Heart right ventricle (tissue), 16 donors: ENCODE results near the gene EDAR. TPM values are rescaled to one million over a fixed set of nuclear protein-coding genes. Genes with fewer than 3 reads are reported as not detected.

Source experiments
- ATAC-seq, 8 donors: fragments of 200-7000 bp; cut with Tn5 transposase; one replicate each; pipeline ENCODE4 v1.9.1; 2020; ENCODE audit warnings: mild to moderate bottlenecking in 8 of 8, moderate library complexity in 8 of 8, moderate number of reproducible peaks in 1 of 8
- DNase-seq, 2 donors: peaks; one replicate each; pipeline ENCODE4 v3.0.0-alpha.2; 2020
- H3K27ac ChIP-seq, 10 donors: fragments of 200-600 bp; sonication (generic) in 2 of 10; one replicate each; pipeline versions ENCODE4 v1.5.0 to v1.8.0; 2020 to 2022; ENCODE audit warnings: mild to moderate bottlenecking in 3 of 10
- H3K27me3 ChIP-seq, 7 donors: fragments of 200-600 bp; one replicate each; pipeline ENCODE4 v1.8.0; 2021 to 2022; ENCODE audit warnings: mild to moderate bottlenecking in 2 of 7
- H3K36me3 ChIP-seq, 9 donors: fragments of 200-600 bp; sonication (generic) in 1 of 9; one replicate each; pipeline versions ENCODE4 v1.5.0 to v1.8.0; 2020 to 2022; ENCODE audit warnings: mild to moderate bottlenecking in 2 of 9
- H3K4me1 ChIP-seq, 9 donors: fragments of 200-600 bp; sonication (generic) in 1 of 9; one replicate each; pipeline versions ENCODE4 v1.5.0 to v1.8.0; 2020 to 2022; ENCODE audit warnings: mild to moderate bottlenecking in 4 of 9
- H3K4me3 ChIP-seq, 10 donors: fragments of 200-600 bp; sonication (generic) in 2 of 10; one replicate each; pipeline versions ENCODE4 v1.5.0 to v1.8.0; 2020 to 2022; ENCODE audit warnings: mild to moderate bottlenecking in 7 of 10, moderate library complexity in 2 of 10
- H3K9me3 ChIP-seq, 11 donors: fragments of 200-600 bp in 10 of 11; sonication (generic) in 2 of 11; one replicate each; pipeline versions ENCODE4 v1.5.0 to v1.8.0; 2013 to 2022; ENCODE audit warnings: mild to moderate bottlenecking in 2 of 11, control low read depth in 1 of 11, moderate library complexity in 1 of 11
- CTCF ChIP-seq, 9 donors: fragments of 200-600 bp; sonication (generic) in 2 of 9; IDR thresholded peaks; one replicate each; pipeline versions ENCODE4 v1.5.0 to v1.8.0; 2021 to 2022; ENCODE audit warnings: antibody characterized with exemption in 9 of 9, mild to moderate bottlenecking in 5 of 9, moderate library complexity in 1 of 9
- WGBS, 2 donors: extraction: QIAGEN DNeasy Blood & Tissue Kit; methylation state at CpG; one replicate each; pipeline ENCODE4 v1.1.7; 2013; ENCODE audit warnings: inconsistent platforms in 1 of 2; 5-methylcytosine and 5-hydroxymethylcytosine counted together
- intact Hi-C, 10 donors: fragments of 100-400 bp; cut with DNase I; formaldehyde crosslinking; loops; one replicate each; pipeline versions ENCODE4 v1.11.1 to v1.14.2; 2022
- polyA plus RNA-seq, 2 donors: library from polyadenylated mRNA; stranded (reverse); fragments of 200-250 nt; gene quantifications; one replicate each; pipeline ENCODE4 v1.2.3, GENCODE V29; 2013
- total RNA-seq, 10 donors: library from RNA; stranded (reverse); fragmentation: NEBNext Ultra II Directional in 3 of 10; extraction: Animal tissue kit (Norgen Biotek cat#: 25700) in 3 of 10; gene quantifications; one replicate each; pipeline versions ENCODE4 v1.2.1 to v1.2.4, GENCODE V29; 2021 to 2023
- donor health status: Arrhythmogenic right ventricular cardiomyopathy.
- donor health status: ischemic (EF 13 %, LVEDD 7.1; RV severe dilation, severe dysfunction).
- donor health status: healthy with polysubstance abuse.
- donor health status: DM: no; HTN: yes; CAD: no.
- donor health status: DM: no; HTN: no; CAD: no.
- donor health status: ischemic (EF 25% LVEDD 6.9; RV normal size, moderate dysfunction).
- donor health status: ischemic (EF 25% LVEDD 5.7; RV mildly dilated, moderate dysfunction).
- donor health status: healthy.
- donor health status: DM: yes; HTN: yes; CAD: no.
- donor health status: Ischemic cardiomyopathy.
- donor health status: ischemic (EF 35%, LVEDD 5.7; RV mildly dilated, moderate dysfunction).
- donor health status: nonischemic (EF 11% LVEDD 7.7; RV severe dilation, severe dysfunction).
- donor health status: DM: yes; HTN: yes; CAD: no.
- donor health status: PGD.
- donor health status: ischemic (EF 29% LVEDD 5.4; RV normal size, mild dysfunction).
- donor health status: nonischemic (EF 23%, LVEDD 6.1; RV moderate dilation, normal function).

Gene EDAR
- total and polyA plus RNA-seq, 12 donors: 0.07 to 0.34 TPM; not detected in 10

GRCh38 chr2:108916796-108917421, 72.1 kb downstream of the EDAR start:
- H3K36me3 ChIP-seq: no peaks in the 10 kb centered on the region
- H3K27ac ChIP-seq: no peak overlapping the region
- no peak for TF ChIP-seq CTCF (IDR thresholded peaks at IDR 0.05)
- no peak overlapping the region for H3K4me3 ChIP-seq
- intact Hi-C loops: no loop called here
- H3K27me3 ChIP-seq: peaks cover 0 to 11% (median 0%) of the 10 kb centered on the region in 7 donors
- H3K9me3 ChIP-seq: no peaks in the 10 kb centered on the region
- no peak for ATAC-seq
- no peak for DNase-seq
- 55 to 58% methylated on average over 14 of the region's 14 CpGs for WGBS, 2 donors
- H3K4me1 ChIP-seq: no peaks in the 10 kb centered on the region

- Histone ChIP-seq H3K27ac (no peak overlapping the region), H3K4me3 (no peak overlapping the region), H3K4me1 (no peaks in the 10 kb centered on the region), H3K27me3 (peaks cover 0 to 11% (median 0%) of the 10 kb centered on the region in 7 donors), H3K36me3 (no peaks in the 10 kb centered on the region), H3K9me3 (no peaks in the 10 kb centered on the region)
- DNase-seq (no peak), ATAC-seq (no peak)
- no peak for TF ChIP-seq CTCF (IDR thresholded peaks at IDR 0.05)
- WGBS, 2 donors: 77 to 82% methylated on average over 15 of the region's 15 CpGs
- intact Hi-C loops: no loop called here
Observed at GRCh38 chr2:108916122-108916795, 72.8 kb downstream of the EDAR start.

GRCh38 chr2:108912629-108912902, 76.5 kb downstream of the EDAR start:
- H3K4me1 ChIP-seq: no peaks in the 10 kb centered on the region
- peaks cover 0 to 5% (median 0%) of the 10 kb centered on the region in 7 donors for H3K27me3 ChIP-seq
- DNase-seq: no peak
- H3K27ac ChIP-seq: no peak overlapping the region
- no peaks in the 10 kb centered on the region for H3K36me3 ChIP-seq
- intact Hi-C loops: no loop called here
- H3K9me3 ChIP-seq: no peaks in the 10 kb centered on the region
- TF ChIP-seq CTCF (IDR thresholded peaks at IDR 0.05): no peak
- H3K4me3 ChIP-seq: no peak overlapping the region
- WGBS, 2 donors: 87 to 95% methylated on average over 5 of the region's 5 CpGs
- ATAC-seq: no peak

- WGBS, 2 donors: 84 to 86% methylated on average over 21 of the region's 21 CpGs
- ATAC-seq (no peak), DNase-seq (no peak)
- Histone ChIP-seq H3K4me3 (no peak overlapping the region), H3K4me1 (no peaks in the 10 kb centered on the region), H3K36me3 (no peaks in the 10 kb centered on the region), H3K9me3 (no peaks in the 10 kb centered on the region), H3K27me3 (peaks cover 0 to 5% (median 0%) of the 10 kb centered on the region in 7 donors), H3K27ac (no peak overlapping the region)
- no peak for TF ChIP-seq CTCF (IDR thresholded peaks at IDR 0.05)
- intact Hi-C loops: no loop called here
Observed at GRCh38 chr2:108911807-108912628, 77.0 kb downstream of the EDAR start.
